Psoas muscle (tissue), 8 donors: ENCODE results near the gene SNAPC4. TPM values are rescaled to one million over a fixed set of nuclear protein-coding genes. Genes with fewer than 3 reads are reported as not detected.
A peak's percentile ranks its signal among the peaks of the same experiment; 100 is the strongest.

Source experiments
- ATAC-seq, 4 donors: fragments of 200-7000 bp; cut with Tn5 transposase; one replicate each; pipeline ENCODE4 v1.9.1; 2020; ENCODE audit warnings: moderate library complexity in 3 of 4, mild to moderate bottlenecking in 2 of 4
- DNase-seq, 2 donors: peaks; one replicate each; pipeline ENCODE4 v3.0.0-alpha.2; 2020
- H3K27ac ChIP-seq: fragments of 200-600 bp; one replicate; pipeline ENCODE4 v1.8.0; 2022
- H3K27me3 ChIP-seq, 3 donors: fragments of 200-600 bp in 1 of 3; one replicate each; pipeline versions ENCODE4 v1.6.1 to v1.8.0; 2013 to 2022; ENCODE audit warnings: low read length in 2 of 3, mild to moderate bottlenecking in 2 of 3, moderate library complexity in 1 of 3; ENCODE audit not compliant: insufficient read depth in 3 of 3
- H3K36me3 ChIP-seq, 2 donors: fragments of 200-600 bp in 1 of 2; one replicate each; pipeline versions ENCODE4 v1.6.1 to v1.8.0; 2013 to 2022; ENCODE audit warnings: low read depth in 1 of 2, mild to moderate bottlenecking in 1 of 2, moderate library complexity in 1 of 2; ENCODE audit not compliant: insufficient read depth in 1 of 2
- H3K4me1 ChIP-seq: fragments of 200-600 bp; one replicate; pipeline ENCODE4 v1.8.0; 2022
- H3K4me3 ChIP-seq: fragments of 200-600 bp; one replicate; pipeline ENCODE4 v1.8.0; 2022; ENCODE audit warnings: mild to moderate bottlenecking
- H3K9me3 ChIP-seq: fragments of 200-600 bp; one replicate; pipeline ENCODE4 v1.8.0; 2022
- CTCF ChIP-seq: fragments of 200-600 bp; IDR thresholded peaks from one replicate; pipeline ENCODE4 v1.8.0; 2022; ENCODE audit warnings: antibody characterized with exemption
- WGBS, 3 donors: extraction: QIAGEN DNeasy Blood & Tissue Kit; methylation state at CpG; one replicate each; pipeline versions ENCODE4 v1.1.6 to v1.1.7; 2013; 5-methylcytosine and 5-hydroxymethylcytosine counted together
- intact Hi-C, 2 donors: fragments of 100-400 bp; cut with DNase I; formaldehyde crosslinking; loops; one replicate each; pipeline versions ENCODE4 v1.11.0 to v1.14.2; 2022
- polyA plus RNA-seq, 3 donors: library from polyadenylated mRNA; stranded (reverse); fragments of 200-250 nt; gene quantifications; one replicate each; pipeline ENCODE4 v1.2.3, GENCODE V29; 2013
- total RNA-seq, 4 donors: library from RNA; stranded (reverse); fragmentation: NEBNext Ultra II Directional in 2 of 4; extraction: Animal tissue kit (Norgen Biotek cat#: 25700) in 2 of 4; gene quantifications; one replicate each; pipeline versions ENCODE4 v1.2.1 to v1.2.4, GENCODE V29; 2021 to 2023
- donor health status: healthy with polysubstance abuse.
- donor health status: DM: no; HTN: no; CAD: no; lungs with moderate emphysema.
- donor health status: Bipolar disorder and iron deficiency.
- donor health status: healthy.
- donor health status: DM: yes; HTN: yes; CAD: no.
- donor health status: DM: no; HTN: no; CAD: no.
- donor health status: DM: no; HTN: no; CAD: no.
- donor health status: DM: yes; HTN: yes; CAD: no.

SNAPC4 gene
- total and polyA plus RNA-seq, 7 donors = 3.1 to 6.5 (median 4.6) TPM

DNA sequence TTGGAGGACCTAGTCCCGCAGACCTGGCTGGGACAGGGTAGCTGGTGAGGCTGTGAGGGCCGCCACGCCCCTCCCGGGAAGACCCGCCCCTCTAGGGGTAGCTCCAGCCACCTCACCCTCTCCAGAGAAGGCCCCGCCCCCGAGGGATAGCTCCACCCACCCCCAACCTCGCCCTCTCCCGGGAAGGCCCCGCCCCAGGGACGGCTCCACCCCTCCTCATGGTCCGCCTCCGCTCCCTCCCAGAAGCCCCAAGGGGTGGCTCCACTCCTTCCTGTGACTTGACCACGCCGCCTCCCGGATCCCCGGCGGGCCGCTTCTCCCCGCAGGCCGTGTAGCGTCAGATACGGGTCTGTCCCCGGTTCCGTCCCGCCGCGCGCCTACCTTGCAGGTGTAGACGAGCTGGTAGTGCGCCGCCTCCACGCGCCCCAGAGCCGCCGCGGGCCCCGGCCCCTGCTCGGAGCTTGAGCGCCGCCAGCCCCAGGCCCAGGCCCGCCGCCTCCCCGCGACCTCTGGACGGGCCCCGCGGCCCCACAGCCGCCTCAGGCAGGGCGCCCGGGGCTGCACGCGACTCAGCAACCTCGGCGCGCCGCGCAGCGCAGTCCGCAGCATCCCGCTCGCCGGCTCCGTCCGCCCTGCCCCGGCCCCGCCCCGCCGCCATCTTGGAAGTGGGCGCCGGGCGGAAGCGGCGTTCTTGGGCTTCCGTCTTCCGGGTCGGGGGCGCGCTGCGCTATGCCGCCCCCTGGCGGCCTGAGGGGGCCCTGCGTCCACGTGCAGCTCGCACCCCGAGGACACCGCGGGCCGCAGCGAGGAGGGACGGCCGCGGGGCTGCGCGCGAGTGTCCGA lies 36.6 kb downstream of the SNAPC4 start, which contains the start of gene DNLZ:
Gene DNLZ, minus strand, starts transcription at position 639 of the 843 bp plus-strand sequence. Its CDS starts 30 bp downstream, at position 609.
- peak; percentile 98 for TF ChIP-seq CTCF
- H3K4me1 ChIP-seq = peaks cover 12% of the 10 kb centered on the region
- peak; percentile 98 to 99 for DNase-seq
- H3K27ac ChIP-seq = peak within 1 kb of the TSS; percentile 98
- 1% methylated on average over 53 to 97 of the region's 97 CpGs for WGBS, 3 donors
- peak; percentile 93 to 95 (median 94) for ATAC-seq
- intact Hi-C loops = no loop called here
- H3K4me3 ChIP-seq = peak within 1 kb of the TSS; percentile 93
- no peaks in the 10 kb centered on the region for H3K9me3 ChIP-seq
- peaks cover 0 to 4% (median 0%) of the 10 kb centered on the region in 3 donors for H3K27me3 ChIP-seq
- H3K36me3 ChIP-seq = peaks cover 0 to 6% of the 10 kb centered on the region in 2 donors

GRCh38 chr9:136362450-136362784 lies 37.6 kb downstream of the SNAPC4 start:
- TF ChIP-seq CTCF = no peak
- Histone ChIP-seq H3K27me3 (no peaks in the 10 kb centered on the region), H3K4me1 (peaks cover 12% of the 10 kb centered on the region), H3K36me3 (peaks cover 0 to 6% of the 10 kb centered on the region in 2 donors), H3K27ac (peak overlapping the region; percentile 23), H3K9me3 (no peaks in the 10 kb centered on the region), H3K4me3 (no peak overlapping the region)
- WGBS, 3 donors = 81 to 94% (median 89%) methylated on average over 6 of the region's 6 CpGs
- ATAC-seq (no peak), DNase-seq (no peak)
- intact Hi-C loops = no loop called here

DNA sequence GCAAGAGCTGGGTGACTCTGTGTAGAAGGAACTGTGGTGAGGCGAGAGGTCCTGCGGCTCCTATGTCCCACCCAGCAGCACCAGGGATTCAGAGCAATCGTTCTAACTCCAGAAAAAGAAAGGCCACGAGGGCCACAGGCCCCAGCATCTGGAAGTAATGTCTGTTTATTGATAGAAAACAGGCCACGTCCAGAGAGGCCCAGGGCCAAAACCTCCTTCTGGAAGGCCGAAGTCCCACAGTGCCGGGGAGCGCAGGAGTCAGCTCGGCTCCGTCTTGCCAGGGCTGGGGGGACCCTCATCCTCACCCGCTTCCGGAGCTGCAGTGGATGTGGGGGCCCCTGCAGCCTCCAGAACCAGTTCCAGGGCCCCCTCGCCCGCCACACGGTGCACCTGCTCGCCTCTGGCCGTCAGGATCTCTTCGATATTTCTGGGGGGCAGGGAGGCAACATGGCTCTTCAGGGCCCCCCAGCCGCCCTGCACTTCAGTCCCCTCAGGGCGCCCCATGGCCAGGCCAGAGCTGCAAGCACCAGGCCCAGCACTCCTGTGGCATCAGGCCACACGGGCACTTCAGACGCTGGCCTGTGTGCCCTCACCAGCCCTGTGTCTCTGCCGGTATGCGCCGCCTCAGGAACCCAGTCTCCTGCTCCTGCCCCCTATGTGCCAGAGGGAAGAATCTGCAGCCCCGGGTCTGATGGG lies 38.1 kb downstream of the SNAPC4 start:
- Histone ChIP-seq H3K4me3 (no peak overlapping the region), H3K27me3 (no peaks in the 10 kb centered on the region), H3K9me3 (no peaks in the 10 kb centered on the region), H3K27ac (no peak overlapping the region), H3K36me3 (peaks cover 0 to 6% of the 10 kb centered on the region in 2 donors), H3K4me1 (peaks cover 12% of the 10 kb centered on the region)
- 81 to 84% (median 84%) methylated on average over 26 of the region's 26 CpGs for WGBS, 3 donors
- ATAC-seq = no peak
- intact Hi-C loops = no loop called here
- no peak for TF ChIP-seq CTCF
- DNase-seq = no peak

DNA sequence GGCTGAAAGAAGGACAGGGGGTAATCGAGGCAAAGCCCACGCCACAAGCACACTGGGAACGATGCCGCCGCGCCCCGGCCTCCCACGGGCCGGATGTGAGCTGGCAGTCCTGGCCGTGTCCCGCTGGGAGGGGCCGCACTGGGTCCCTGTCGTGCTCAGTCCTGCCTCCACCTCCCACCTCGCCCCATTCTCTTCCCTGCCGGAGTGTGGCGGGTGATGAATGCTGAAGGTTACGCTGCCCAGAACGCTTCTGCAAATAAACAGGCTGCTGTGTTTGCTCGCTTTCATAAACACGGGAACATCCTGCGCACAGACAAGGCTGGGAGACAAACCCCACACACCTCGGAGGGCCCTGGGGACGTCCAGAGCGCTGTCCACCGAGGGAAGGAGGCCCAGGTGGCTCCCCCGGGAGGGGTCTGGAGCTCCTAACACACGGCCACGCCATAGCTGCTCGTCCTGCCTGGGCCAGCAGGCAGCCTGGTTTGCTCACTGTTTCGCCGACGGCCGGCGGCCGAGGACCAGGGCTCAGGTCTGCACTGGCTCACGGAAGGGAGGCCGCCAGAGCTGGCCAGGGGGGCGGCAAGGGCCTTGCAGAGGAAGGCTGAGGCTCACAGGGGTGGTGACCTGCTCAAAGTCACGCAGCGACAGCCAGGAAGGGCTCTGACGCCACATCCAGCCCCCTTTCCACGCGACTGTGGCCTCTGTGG lies 38.8 kb downstream of the SNAPC4 start:
- ATAC-seq = no peak
- no peak overlapping the region for H3K27ac ChIP-seq
- H3K4me3 ChIP-seq = no peak overlapping the region
- 80 to 86% (median 84%) methylated on average over 42 to 43 of the region's 43 CpGs for WGBS, 3 donors
- no peak for TF ChIP-seq CTCF
- intact Hi-C loops = no loop called here
- no peaks in the 10 kb centered on the region for H3K27me3 ChIP-seq
- no peaks in the 10 kb centered on the region for H3K9me3 ChIP-seq
- H3K36me3 ChIP-seq = peaks cover 0 to 6% of the 10 kb centered on the region in 2 donors
- no peak for DNase-seq
- H3K4me1 ChIP-seq = peaks cover 12% of the 10 kb centered on the region
